Endodermal cell (in vitro differentiated cells): Measurements from ENCODE around the gene BBS9. TPM values are rescaled to one million over a fixed set of nuclear protein-coding genes. Genes with fewer than 3 reads are reported as not detected.

ENCODE experiments used
- DNase-seq: peaks from one replicate; pipeline ENCODE4 v3.0.0-alpha.2; 2017
- H3K27ac ChIP-seq: 2 replicates; pipeline ENCODE4 v1.5.1; 2013; ENCODE audit warnings: mild to moderate bottlenecking, low read depth, low read length, moderate library complexity
- H3K27me3 ChIP-seq: 2 replicates; pipeline ENCODE4 v1.6.1; 2013; ENCODE audit warnings: mild to moderate bottlenecking, low read length, moderate library complexity; ENCODE audit not compliant: insufficient read depth, control insufficient read depth, poor library complexity, severe bottlenecking
- H3K36me3 ChIP-seq: 2 replicates; pipeline ENCODE4 v1.7.0; 2013; ENCODE audit warnings: mild to moderate bottlenecking, low read length, moderate library complexity; ENCODE audit not compliant: control insufficient read depth, insufficient read depth
- H3K4me1 ChIP-seq: one replicate; pipeline ENCODE4 v1.7.0; 2013; ENCODE audit warnings: low read length; ENCODE audit not compliant: control insufficient read depth, insufficient read depth
- H3K4me3 ChIP-seq: 2 replicates; pipeline ENCODE4 v1.5.1; 2013; ENCODE audit warnings: mild to moderate bottlenecking, low read length, moderate library complexity
- H3K9ac ChIP-seq: 2 replicates; pipeline ENCODE4 v1.6.1; 2013; ENCODE audit warnings: mild to moderate bottlenecking, low read length, moderate library complexity; ENCODE audit not compliant: poor library complexity, severe bottlenecking; ENCODE audit errors: extremely low read depth
- H3K9me3 ChIP-seq: 2 replicates; pipeline ENCODE4 v1.6.1; 2013; ENCODE audit warnings: mild to moderate bottlenecking, low read length, moderate library complexity; ENCODE audit not compliant: control insufficient read depth
- H3K27ac Mint-ChIP-seq: 2 replicates; pipeline ENCODE4 v1.8.0; 2020; ENCODE audit warnings: mixed read lengths
- H3K27me3 Mint-ChIP-seq: 2 replicates; pipeline ENCODE4 v1.8.0; 2021; ENCODE audit warnings: mild to moderate bottlenecking, mixed read lengths; ENCODE audit not compliant: insufficient read depth
- H3K36me3 Mint-ChIP-seq: 2 replicates; pipeline ENCODE4 v1.8.0; 2020; ENCODE audit warnings: low read depth, mixed read lengths
- H3K4me1 Mint-ChIP-seq: 2 replicates; pipeline ENCODE4 v1.8.0; 2020; ENCODE audit warnings: mixed read lengths
- H3K4me3 Mint-ChIP-seq: 2 replicates; pipeline ENCODE4 v1.8.0; 2020; ENCODE audit warnings: mild to moderate bottlenecking, moderate library complexity, mixed read lengths
- H3K9me3 Mint-ChIP-seq: 2 replicates; pipeline ENCODE4 v1.8.0; 2020; ENCODE audit warnings: mild to moderate bottlenecking, mixed read lengths
- CTCF ChIP-seq: fragments of 200-600 bp; sonication (generic); conservative IDR thresholded peaks from 2 replicates; pipeline ENCODE4 v1.5.0; 2021; ENCODE audit warnings: antibody characterized with exemption, mild to moderate bottlenecking
- WGBS, 2 experiments: methylation state at CpG; one replicate each; pipeline versions ENCODE4 v1.1.5 to v1.1.7; 2013; ENCODE audit warnings: missing lambda C conversion rate in 2 of 2, mixed read lengths in 1 of 2; ENCODE audit not compliant: insufficient coverage in 1 of 2, insufficient read length in 1 of 2; 5-methylcytosine and 5-hydroxymethylcytosine counted together
- total RNA-seq, 2 donors: library from RNA; stranded (reverse); fragmentation: NEBNext Ultra II Directional in 1 of 2; extraction: Animal tissue kit (Norgen Biotek cat#: 25700) in 1 of 2; gene quantifications; 2 replicates in 1 of 2; 3 replicates in 1 of 2; pipeline ENCODE4 v1.2.1, GENCODE V29; 2021

The BBS9 gene
- total RNA-seq, 2 donors from 2014 or later, result 20.7 to 21.6 TPM

GRCh38 chr7:33591490-33591889 lies 462.1 kb downstream of the BBS9 start:
- H3K4me3 ChIP-seq, result no peak overlapping the region
- H3K27me3 ChIP-seq, result no peaks in the 10 kb centered on the region
- Mint-ChIP-seq H3K4me3 (no peak overlapping the region), H3K4me1 (peaks cover 22% of the 10 kb centered on the region), H3K27ac (no peak overlapping the region), H3K27me3 (no peaks in the 10 kb centered on the region), H3K9me3 (no peaks in the 10 kb centered on the region), H3K36me3 (no peaks in the 10 kb centered on the region)
- no peaks in the 10 kb centered on the region for H3K4me1 ChIP-seq
- H3K27ac ChIP-seq, result no peak overlapping the region
- no peaks in the 10 kb centered on the region for H3K36me3 ChIP-seq
- no peak overlapping the region for H3K9ac ChIP-seq
- DNase-seq, result no peak
- no peaks in the 10 kb centered on the region for H3K9me3 ChIP-seq
- no peak for TF ChIP-seq CTCF
- WGBS, 2 experiments, result 90% methylated on average over 2 of the region's 5 CpGs; no CpG with 5 or more reads in 1 of the 2 experiments

- no peaks in the 10 kb centered on the region for H3K9me3 ChIP-seq
- no peaks in the 10 kb centered on the region for H3K36me3 Mint-ChIP-seq
- no peak overlapping the region for H3K4me3 Mint-ChIP-seq
- H3K27me3 ChIP-seq, result no peaks in the 10 kb centered on the region
- H3K9me3 Mint-ChIP-seq, result no peaks in the 10 kb centered on the region
- no peak overlapping the region for H3K9ac ChIP-seq
- no peak for DNase-seq
- H3K27me3 Mint-ChIP-seq, result no peaks in the 10 kb centered on the region
- no peak overlapping the region for H3K4me3 ChIP-seq
- no peak for TF ChIP-seq CTCF
- H3K4me1 ChIP-seq, result no peaks in the 10 kb centered on the region
- H3K36me3 ChIP-seq, result no peaks in the 10 kb centered on the region
- no peak overlapping the region for H3K27ac Mint-ChIP-seq
- H3K27ac ChIP-seq, result no peak overlapping the region
- peaks cover 30% of the 10 kb centered on the region for H3K4me1 Mint-ChIP-seq
Observed at GRCh38 chr7:33592718-33593117, 463.4 kb downstream of the BBS9 start.

- Histone ChIP-seq H3K9me3 (no peaks in the 10 kb centered on the region), H3K4me3 (no peak overlapping the region), H3K27me3 (no peaks in the 10 kb centered on the region), H3K27ac (no peak overlapping the region), H3K4me1 (no peaks in the 10 kb centered on the region), H3K9ac (no peak overlapping the region), H3K36me3 (no peaks in the 10 kb centered on the region)
- Mint-ChIP-seq H3K27ac (no peak overlapping the region), H3K4me3 (no peak overlapping the region), H3K36me3 (no peaks in the 10 kb centered on the region), H3K27me3 (no peaks in the 10 kb centered on the region), H3K4me1 (peaks cover 30% of the 10 kb centered on the region), H3K9me3 (no peaks in the 10 kb centered on the region)
- no peak for TF ChIP-seq CTCF
- WGBS, 2 experiments, result 95% methylated on average over 3 of the region's 3 CpGs
- DNase-seq, result no peak
Observed at GRCh38 chr7:33593611-33594010, 464.2 kb downstream of the BBS9 start.
